A549 treated with Hydrocortisone at 1 μM for 4 hours (cell line): ENCODE measurements around the gene RCC1. TPM values are rescaled to one million over a fixed set of nuclear protein-coding genes. Genes with fewer than 3 reads are reported as not detected.

Experiments used
- total RNA-seq: library from RNA; stranded (reverse); fragments of 200-300 nt; extraction: Qiagen RNA extraction; gene quantifications from 5 replicates; pipeline ENCODE4 v1.2.3, GENCODE V29; 2022

The RCC1 gene, protein sequence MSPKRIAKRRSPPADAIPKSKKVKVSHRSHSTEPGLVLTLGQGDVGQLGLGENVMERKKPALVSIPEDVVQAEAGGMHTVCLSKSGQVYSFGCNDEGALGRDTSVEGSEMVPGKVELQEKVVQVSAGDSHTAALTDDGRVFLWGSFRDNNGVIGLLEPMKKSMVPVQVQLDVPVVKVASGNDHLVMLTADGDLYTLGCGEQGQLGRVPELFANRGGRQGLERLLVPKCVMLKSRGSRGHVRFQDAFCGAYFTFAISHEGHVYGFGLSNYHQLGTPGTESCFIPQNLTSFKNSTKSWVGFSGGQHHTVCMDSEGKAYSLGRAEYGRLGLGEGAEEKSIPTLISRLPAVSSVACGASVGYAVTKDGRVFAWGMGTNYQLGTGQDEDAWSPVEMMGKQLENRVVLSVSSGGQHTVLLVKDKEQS
- total RNA-seq, result 70.4 to 86.1 TPM (median 74.5 TPM) in 5 replicates

GRCh38 chr1:28505406-28506187 is at the start of gene RCC1:
RCC1 (plus strand) TSS chr1:28506043; CDS start chr1:28529867, 23,824 bp downstream.

DNA sequence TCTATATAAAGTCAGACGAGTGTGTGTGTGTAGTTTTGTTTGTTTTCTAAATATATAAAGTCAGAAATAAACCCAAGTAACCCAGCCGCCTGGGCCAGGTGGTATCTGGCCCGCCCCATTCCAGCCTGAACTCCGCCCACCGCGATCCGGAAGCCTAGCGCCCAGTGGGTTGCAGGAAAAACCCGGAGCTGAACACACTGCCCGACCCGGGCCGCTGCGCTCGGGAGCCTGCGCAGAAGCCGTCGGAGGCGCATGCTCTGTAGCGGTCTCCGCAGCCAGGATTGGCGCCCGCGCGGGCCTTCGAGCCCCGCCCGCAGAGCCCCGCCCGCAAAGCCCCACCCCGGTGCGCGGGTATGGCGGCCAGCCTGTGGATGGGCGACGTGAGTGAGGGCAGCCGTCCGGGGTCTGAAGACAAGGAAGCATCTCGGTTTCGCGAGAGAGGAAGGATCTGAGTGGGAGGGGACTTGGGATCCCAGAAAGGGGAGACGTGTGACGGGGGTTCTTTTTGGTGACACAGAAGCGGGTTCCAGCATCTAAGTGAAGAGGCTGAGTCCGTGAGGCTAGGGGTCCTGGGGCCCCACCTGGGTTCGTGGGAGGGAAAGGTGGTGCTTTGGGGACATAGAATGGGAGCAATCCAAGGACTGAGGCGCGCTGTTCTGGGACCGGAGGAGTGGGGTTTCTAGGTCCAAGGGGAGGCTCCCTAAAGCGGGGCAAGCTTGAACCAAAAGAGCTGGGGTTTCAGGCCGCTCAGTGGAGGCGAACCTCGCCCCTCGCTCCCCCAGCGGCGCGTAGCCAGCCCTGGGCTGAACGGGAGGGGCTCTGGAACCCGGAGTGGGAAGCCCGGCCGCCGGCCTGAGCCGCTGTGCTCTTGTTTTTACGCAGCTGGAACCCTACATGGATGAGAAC is 47.2 kb downstream of the RCC1 start, which contains the start of gene TRNAU1AP:
TSS of gene TRNAU1AP (plus strand) at position 328 of the 906 bp plus-strand sequence. CDS start at position 354, 26 bp downstream.

Other genes with a start within 250 kb of the RCC1 start
- 6.5 to 10.4 TPM (median 8.2 TPM) in 5 replicates for gene SESN2, start 246.5 kb upstream of the RCC1 start, total RNA-seq
- gene MED18, start 177.0 kb upstream of the RCC1 start, total RNA-seq, result 15.8 to 17.9 TPM (median 17.0 TPM) in 5 replicates
- gene PHACTR4, start 136.3 kb upstream of the RCC1 start, total RNA-seq, result 19.7 to 28.9 TPM (median 22.6 TPM) in 5 replicates
- 18.9 to 28.1 TPM (median 26.5 TPM) in 5 replicates for gene TRNAU1AP, start 47.0 kb downstream of the RCC1 start, total RNA-seq
- 3.0 to 3.9 TPM (median 3.4 TPM) in 5 replicates for gene RAB42, start 86.2 kb downstream of the RCC1 start, total RNA-seq
- gene TAF12, start 137.0 kb downstream of the RCC1 start, total RNA-seq, result 11.9 to 13.1 TPM (median 12.6 TPM) in 5 replicates
- not detected in 5 replicates for gene RNU11, start 142.6 kb downstream of the RCC1 start, total RNA-seq
- gene GMEB1, start 162.7 kb downstream of the RCC1 start, total RNA-seq, result 5.2 to 6.5 TPM (median 5.6 TPM) in 5 replicates
- gene YTHDF2, start 230.9 kb downstream of the RCC1 start, total RNA-seq, result 52.1 to 65.4 TPM (median 54.0 TPM) in 5 replicates